ENCODE data around the gene CBLL1. TPM values are rescaled to one million over a fixed set of nuclear protein-coding genes. Genes with fewer than 3 reads are reported as not detected.

Gene CBLL1
- total RNA-seq, 4 donors from 2014 or later, result 9.6 to 28.8 (median 14.5) TPM

DNA sequence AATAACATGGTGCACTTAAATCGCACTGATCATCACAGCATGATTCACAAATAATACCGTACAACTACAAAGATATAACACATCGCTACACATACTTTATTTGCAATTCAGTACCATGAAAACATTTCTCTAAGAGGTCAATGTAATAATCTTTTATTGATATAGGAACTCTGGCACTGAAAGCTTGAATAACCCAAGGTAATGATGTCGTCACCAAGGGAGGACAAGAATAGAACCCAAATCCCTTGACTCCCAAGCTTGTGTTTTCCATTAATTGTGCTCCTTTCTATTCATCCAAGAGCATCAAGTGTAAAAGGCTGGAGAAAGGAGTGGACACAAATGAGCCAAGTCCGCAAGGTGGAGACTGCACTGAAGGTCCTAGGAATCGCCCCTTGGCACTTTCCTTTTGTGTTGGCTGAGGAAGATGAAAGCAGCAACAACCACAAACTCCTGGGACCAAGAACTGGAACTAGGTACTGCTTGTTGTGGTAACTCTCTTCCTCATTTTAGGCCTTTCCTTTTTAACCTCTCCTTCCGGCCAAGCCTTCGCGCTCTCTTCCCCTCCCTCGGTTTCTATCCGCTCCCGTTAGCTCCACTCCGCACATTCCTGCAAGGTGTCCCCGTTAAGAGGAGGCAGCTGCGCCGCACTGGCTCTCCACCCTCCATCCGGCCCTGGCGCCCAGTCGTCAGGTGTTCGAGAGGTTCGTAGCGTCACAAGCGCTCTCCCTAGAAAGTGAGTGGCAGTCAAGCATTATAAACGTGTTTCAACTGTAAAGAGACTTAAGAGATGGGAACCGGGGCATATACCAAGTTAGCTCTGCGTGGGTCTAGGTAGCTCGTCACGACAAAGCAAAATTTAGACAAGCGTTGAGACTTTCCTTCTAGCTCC is 1.0 kb upstream of the CBLL1 start:
- no peaks in the 10 kb centered on the region for H3K27me3 ChIP-seq
- H3K4me1 ChIP-seq, result peaks cover 14 to 45% (median 34%) of the 10 kb centered on the region in 3 donors
- no peaks in the 10 kb centered on the region for H3K9me3 ChIP-seq
- intact Hi-C loops (cut with DNase I), result loop anchor here (10.0 kb wide), 1 partner anchor 132 kb away; no protein-coding TSS in a partner anchor
- H3K27ac ChIP-seq, result peak overlapping the region; percentile 86 to 96 (median 95)
- H3K36me3 ChIP-seq, result no peaks in the 10 kb centered on the region
- TF ChIP-seq POLR2A (IDR thresholded peaks at IDR 0.05) (no peak), CTCF (IDR thresholded peaks at IDR 0.05) (no peak)
- H3K4me3 ChIP-seq, result peak overlapping the region; percentile 69 to 85 (median 80)
- 16 to 20% methylated on average over 18 to 28 of the region's 29 CpGs for WGBS, 2 donors
- DNase-seq, result no peak

DNA sequence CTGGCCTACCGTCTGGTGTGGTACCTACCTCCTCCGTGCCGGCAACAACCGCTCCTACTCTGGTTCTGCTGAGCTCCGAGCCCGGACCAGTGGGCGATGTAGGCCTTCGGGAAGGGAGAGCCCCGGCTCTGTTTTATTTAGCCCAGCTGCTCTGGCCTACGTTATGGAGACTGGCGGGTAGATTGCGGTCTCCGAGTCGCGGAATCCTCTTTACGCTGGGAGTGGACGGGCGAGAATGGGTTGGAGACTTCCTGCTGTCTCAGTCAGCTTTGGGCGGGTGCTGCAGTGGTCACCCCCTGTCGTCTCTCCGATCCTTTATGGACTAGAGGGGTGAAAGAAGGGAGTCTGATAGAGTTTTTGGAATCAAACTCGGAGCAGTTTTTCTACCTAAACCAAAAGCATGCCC is 406 bp downstream of the CBLL1 start:
- Histone ChIP-seq H3K4me1 (peaks cover 14 to 51% (median 34%) of the 10 kb centered on the region in 3 donors), H3K36me3 (peaks cover 0 to 8% (median 0%) of the 10 kb centered on the region in 3 donors)
- intact Hi-C loops (cut with DNase I), result loop anchor here (10.0 kb wide), 1 partner anchor 130 kb away; no protein-coding TSS in a partner anchor

GRCh38 chr7:107746006-107746405 is 2.1 kb downstream of the CBLL1 start:
- no peak for DNase-seq
- no peak overlapping the region for H3K27ac ChIP-seq
- no peak overlapping the region for H3K4me3 ChIP-seq
- H3K4me1 ChIP-seq, result peaks cover 14 to 51% (median 34%) of the 10 kb centered on the region in 3 donors
- H3K36me3 ChIP-seq, result peaks cover 0 to 24% (median 5%) of the 10 kb centered on the region in 3 donors
- WGBS, 2 donors, result 54 to 59% methylated on average over 3 of the region's 3 CpGs
- TF ChIP-seq POLR2A (IDR thresholded peaks at IDR 0.05), result no peak
- no peak for TF ChIP-seq CTCF (IDR thresholded peaks at IDR 0.05)
- no peaks in the 10 kb centered on the region for H3K9me3 ChIP-seq
- intact Hi-C loops (cut with DNase I), result loop anchor here (10.0 kb wide), 1 partner anchor 129 kb away; no protein-coding TSS in a partner anchor
- H3K27me3 ChIP-seq, result no peaks in the 10 kb centered on the region

More for the DNA sequence above, 406 bp downstream of the CBLL1 start:
- H3K27ac ChIP-seq, result peak overlapping the region; percentile 86 to 96 (median 95)
- no peak for DNase-seq
- TF ChIP-seq POLR2A (IDR thresholded peaks at IDR 0.05) (no peak), CTCF (IDR thresholded peaks at IDR 0.05) (no peak)
- H3K4me3 ChIP-seq, result peak overlapping the region; percentile 69 to 85 (median 80)
- WGBS, 2 donors, result 0% methylated on average over 1 to 4 of the region's 22 CpGs
- H3K9me3 ChIP-seq, result no peaks in the 10 kb centered on the region
- no peaks in the 10 kb centered on the region for H3K27me3 ChIP-seq

DNA sequence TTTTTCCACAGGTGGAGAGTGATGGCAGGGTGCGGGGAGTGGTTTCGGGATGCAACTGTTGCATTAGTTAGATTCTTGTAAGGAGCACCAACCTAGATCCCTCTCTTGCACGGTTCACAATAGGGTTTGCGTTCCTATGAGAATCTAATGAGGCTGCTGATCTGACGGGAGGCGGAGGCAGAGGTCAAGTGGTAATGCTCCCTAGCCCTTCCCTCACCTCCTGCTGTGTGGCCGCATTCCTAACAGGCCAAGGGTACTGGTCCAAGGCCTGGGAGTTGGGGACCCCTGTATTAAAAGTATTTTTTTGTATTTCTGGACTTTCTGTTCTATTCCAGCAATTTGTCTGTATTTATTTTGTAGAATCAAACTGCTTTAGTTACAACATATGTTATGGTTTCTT is 7.2 kb downstream of the CBLL1 start:
- Histone ChIP-seq H3K4me3 (no peak overlapping the region), H3K27me3 (no peaks in the 10 kb centered on the region), H3K27ac (no peak overlapping the region), H3K9me3 (no peaks in the 10 kb centered on the region), H3K36me3 (peaks cover 0 to 75% (median 15%) of the 10 kb centered on the region in 3 donors), H3K4me1 (peaks cover 0 to 24% (median 13%) of the 10 kb centered on the region in 3 donors)
- intact Hi-C loops (cut with DNase I), result no loop called here
- no peak for DNase-seq
- WGBS, 2 donors, result 88 to 94% methylated on average over 6 to 7 of the region's 7 CpGs
- no peak for TF ChIP-seq CTCF (IDR thresholded peaks at IDR 0.05)
- no peak for TF ChIP-seq POLR2A (IDR thresholded peaks at IDR 0.05)

- WGBS, 2 donors, result 87 to 98% methylated on average over 2 of the region's 2 CpGs
- H3K36me3 ChIP-seq, result peaks cover 11 to 100% (median 26%) of the 10 kb centered on the region in 3 donors
- no peak for DNase-seq
- H3K27me3 ChIP-seq, result no peaks in the 10 kb centered on the region
- H3K4me3 ChIP-seq, result no peak overlapping the region
- H3K27ac ChIP-seq, result no peak overlapping the region
- intact Hi-C loops (cut with DNase I), result no loop called here
- no peak for TF ChIP-seq POLR2A (IDR thresholded peaks at IDR 0.05)
- TF ChIP-seq CTCF (IDR thresholded peaks at IDR 0.05), result no peak
- H3K4me1 ChIP-seq, result no peaks in the 10 kb centered on the region
- no peaks in the 10 kb centered on the region for H3K9me3 ChIP-seq
Observed at GRCh38 chr7:107754642-107755041, 10.7 kb downstream of the CBLL1 start.
